NCI-H2107 treated with DMSO at 0.1 percent for 48 hours (cell line): Measurements from ENCODE around the gene PUS1.
A peak's percentile ranks its signal among the peaks of the same experiment; 100 is the strongest.
"Not testable (repeated sequence)": the region's sequence is repeated elsewhere in the genome, so short reads cannot be mapped to it uniquely, and the experiment has no call there.

Experiments used
- DNase-seq: peaks from one replicate; lab custom pipeline; 2025; ENCODE audit not compliant: unreplicated experiment; lab: John Stamatoyannopoulos, UW

PUS1 gene

GRCh38 chr12:131928711-131929580 is at the start of gene PUS1:
Gene PUS1 (plus strand): TSS chr12:131929276. CDS start chr12:131929723, 447 bp downstream.
- DNase-seq, result peak; percentile 60

- DNase-seq, result no peak
Measured at GRCh38 chr12:131882804-131883520, 46.1 kb upstream of the PUS1 start.

- no peak for DNase-seq
Measured at GRCh38 chr12:131883521-131883900, 45.6 kb upstream of the PUS1 start.

- not testable (repeated sequence) for DNase-seq
Measured at GRCh38 chr12:131885076-131885475, 44.0 kb upstream of the PUS1 start.

- no peak for DNase-seq
Measured at GRCh38 chr12:131885543-131886057, 43.5 kb upstream of the PUS1 start.

- not testable (repeated sequence) for DNase-seq
Measured at GRCh38 chr12:131891722-131892121, 37.4 kb upstream of the PUS1 start.

- no peak for DNase-seq
Measured at GRCh38 chr12:131892711-131893604, 36.1 kb upstream of the PUS1 start.

DNA sequence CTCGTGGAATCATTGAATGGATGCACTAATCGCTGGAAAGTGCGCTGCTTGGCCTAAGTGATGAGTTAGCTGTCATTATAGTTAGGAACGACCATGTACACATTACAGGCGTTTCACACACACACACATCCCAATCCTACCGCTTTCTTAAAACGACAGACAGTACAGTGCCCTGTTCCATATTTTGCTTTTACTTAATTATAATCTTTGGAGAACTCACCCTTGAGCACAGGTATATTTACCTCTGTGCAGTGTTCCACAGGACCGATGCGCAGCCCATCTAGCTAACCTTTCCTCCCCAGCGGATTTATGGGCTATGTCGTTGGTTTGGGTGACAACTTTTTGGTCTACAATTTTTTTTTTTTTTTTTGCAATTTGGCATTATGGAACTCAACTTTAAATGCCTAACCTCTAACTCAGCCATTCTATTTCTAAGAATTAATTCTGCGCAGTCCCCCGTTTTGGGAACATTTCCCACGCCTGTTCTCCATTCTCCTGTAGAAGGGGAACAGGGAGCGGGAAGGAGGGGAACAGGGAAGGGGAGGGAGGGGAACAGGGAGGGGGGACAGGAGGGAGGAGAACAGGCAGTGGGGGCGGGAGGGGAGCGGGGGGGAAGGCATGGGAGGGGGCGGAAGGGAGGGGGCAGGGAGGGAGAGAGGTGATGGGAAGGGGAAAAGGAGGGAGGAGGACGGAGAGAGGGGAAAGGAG is 35.3 kb upstream of the PUS1 start:
- DNase-seq, result no peak

DNA sequence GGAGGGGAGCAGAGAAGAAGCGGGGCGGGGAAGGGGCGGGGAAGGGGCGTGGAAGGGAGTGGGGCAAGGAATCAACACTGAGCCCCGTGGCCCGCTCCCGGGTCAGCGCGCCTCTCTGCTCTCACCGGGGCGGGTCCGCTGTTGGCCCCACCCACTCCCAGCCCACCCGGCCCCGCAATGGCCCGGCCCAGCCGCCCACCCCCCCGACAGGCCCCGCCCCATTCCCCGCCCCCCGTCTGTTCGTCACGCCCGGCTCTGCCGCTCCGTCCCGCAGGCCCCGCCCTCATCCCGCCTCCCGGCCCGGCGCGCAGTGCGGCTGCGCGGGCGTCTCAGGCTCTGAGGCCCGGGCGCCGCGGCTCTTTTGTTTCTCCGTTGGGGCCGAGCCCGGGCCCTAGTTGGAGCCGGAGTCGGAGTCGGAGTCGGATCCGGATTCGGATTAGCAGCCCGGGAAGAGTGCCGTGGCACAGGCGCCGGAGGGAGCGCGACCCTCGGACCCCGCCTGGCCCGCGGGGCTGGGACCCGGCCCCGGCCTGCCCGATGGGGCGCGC is 34.7 kb upstream of the PUS1 start, which contains the start of gene ULK1:
ULK1 (plus strand) TSS at position 310 of the 548 bp plus-strand sequence. CDS start 380 bp downstream, outside the sequence.
- DNase-seq, result peak; percentile 43

DNA sequence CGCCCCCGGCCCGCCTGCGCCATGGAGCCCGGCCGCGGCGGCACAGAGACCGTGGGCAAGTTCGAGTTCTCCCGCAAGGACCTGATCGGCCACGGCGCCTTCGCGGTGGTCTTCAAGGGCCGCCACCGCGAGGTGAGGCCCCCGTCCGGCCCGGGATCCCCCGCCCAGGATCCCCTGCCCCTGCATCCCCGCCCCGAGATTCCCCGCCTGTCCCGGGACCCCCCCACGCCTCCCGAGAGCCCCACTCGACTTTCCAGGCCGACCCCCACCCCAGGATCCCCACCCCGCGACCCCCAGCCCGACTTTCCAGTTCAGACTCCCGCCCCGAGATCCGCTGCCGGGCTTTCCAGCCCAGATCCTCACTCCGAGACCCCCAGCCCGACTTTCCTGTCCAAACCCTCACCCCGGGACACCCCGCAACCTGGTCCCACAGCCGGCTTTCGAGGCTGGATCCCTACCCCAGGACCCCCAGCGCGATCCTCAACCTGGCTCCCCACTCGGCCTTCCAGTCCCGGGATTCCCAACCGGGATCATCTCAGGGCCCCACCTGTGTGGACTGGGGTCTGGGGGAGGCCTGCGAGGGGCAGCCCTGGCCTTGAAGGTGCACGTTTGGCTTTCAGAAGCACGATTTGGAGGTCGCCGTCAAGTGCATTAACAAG is 34.0 kb upstream of the PUS1 start:
- no peak for DNase-seq

DNA sequence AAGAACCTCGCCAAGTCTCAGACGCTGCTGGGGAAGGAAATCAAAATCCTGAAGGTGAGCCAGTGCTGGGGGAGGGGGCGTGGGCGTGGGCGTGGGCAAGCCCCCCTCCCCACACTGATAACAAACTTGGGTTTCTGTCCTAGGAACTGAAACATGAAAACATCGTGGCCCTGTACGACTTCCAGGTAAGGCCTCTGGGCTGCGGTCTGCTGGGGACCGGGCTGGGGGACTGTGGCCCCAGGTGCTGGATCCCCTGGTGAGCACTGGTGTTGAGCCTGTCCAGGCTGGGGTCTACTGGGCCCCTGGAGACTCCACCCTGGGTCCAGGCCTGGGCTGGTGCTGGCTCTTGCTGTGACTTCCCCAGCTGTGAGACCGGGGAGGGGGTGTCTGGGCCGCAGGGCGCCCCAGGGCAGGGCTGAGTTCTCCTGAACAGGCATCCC is 33.4 kb upstream of the PUS1 start:
- no peak for DNase-seq

DNA sequence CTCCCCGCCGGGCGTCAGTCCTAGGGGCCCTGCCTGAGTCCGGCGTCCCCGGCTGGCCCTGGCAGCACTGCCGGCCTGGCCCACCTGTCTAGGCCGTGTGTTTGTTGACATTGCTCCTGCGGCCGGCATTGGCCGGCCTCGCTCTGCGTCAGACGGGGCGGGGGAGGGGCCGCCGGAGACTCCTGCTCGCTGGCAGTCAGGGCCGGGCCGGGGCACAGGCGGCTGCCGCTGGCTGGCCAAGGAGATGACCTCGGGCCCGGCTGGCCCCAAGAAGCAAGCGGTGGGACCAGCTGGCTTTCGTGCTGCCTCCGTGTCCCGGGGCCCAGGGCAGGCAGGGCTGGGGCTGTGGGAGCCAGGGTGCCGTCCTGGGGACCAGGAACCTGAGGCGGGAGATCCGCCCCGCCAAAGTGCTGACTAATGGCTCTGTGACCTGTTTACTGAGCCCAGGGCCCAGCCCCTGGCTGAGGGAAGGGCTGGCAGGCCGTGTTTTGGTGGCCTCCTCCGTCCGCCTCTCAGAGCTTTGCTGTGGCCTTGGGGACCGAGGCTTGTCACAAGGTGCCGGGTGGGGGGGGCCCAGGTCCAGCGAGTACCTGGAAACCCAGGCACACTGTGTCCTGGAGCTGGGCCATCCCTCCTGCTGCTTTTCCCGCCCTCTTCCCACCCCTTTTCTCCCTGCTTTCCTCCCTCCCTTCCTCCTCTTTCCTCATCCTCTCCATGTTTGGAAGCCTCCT is 32.8 kb upstream of the PUS1 start:
- DNase-seq, result peak; percentile 17

DNA sequence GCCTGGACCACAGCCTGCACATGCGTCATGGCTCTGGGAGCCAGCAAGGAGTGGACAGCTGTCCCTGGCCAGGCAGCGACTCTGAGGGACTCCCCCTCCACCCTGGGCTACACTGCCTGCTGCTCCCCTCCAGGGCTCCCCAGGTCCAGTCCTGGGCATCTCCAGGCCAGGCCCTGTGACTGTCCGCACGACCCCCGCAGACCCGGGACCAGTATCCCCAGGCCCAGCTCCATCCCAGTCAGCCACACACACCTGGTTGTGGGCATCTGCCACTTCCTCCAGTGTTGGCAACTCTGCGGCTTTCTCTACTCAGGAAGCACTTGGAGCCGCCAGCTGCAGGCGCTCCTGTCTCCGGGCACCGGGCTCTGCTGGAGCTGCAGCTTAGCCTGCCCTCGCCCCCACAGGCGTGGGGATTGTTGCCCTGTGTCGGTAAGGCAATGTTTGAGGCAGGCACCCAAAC is 32.2 kb upstream of the PUS1 start:
- no peak for DNase-seq

DNA sequence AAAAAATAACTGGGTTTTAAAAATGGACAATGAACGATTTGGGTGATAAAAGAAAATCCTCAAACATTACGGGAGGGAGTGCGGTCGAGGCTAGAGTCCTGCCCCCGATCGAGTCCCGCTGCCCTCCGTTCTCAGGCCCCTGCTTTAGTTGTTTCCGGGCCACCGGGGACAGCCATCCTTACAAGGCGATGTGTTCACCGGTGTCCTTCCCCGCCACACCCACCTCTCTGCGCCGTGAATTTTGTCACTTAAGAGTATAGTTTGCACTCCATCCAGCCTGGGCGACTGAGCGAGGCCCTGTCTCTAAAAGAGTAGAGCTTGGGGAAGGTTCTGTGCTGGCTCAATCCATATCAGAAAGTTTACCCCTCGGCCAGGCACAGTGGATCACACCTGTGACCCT is 31.8 kb upstream of the PUS1 start:
- DNase-seq, result no peak

GRCh38 chr12:131897875-131898274 is 31.2 kb upstream of the PUS1 start:
- no peak for DNase-seq

DNA sequence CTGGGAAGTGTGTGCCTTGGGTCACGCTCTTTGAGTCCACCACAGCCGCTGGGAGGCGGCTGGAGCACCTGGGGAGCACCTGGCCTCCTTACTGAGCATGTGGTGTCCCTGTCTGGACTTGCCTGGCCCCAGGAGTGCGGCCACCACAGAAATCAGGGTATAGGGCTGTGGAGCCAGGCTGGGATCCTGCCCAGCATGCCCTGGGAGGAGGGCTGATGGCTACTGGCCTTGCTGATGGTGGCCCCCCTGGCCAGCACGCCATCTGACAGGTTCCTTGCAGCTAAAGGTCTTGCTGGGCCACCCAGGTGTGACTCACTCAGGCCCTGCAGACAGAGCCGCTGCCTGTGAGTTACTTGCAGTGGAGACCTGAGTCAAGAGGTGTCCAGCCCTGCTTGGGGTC is 28.7 kb upstream of the PUS1 start:
- DNase-seq, result no peak

GRCh38 chr12:131901431-131902331 is 27.4 kb upstream of the PUS1 start:
- no peak for DNase-seq
